SW480 (cell line): ENCODE measurements around the gene GATD1.

Source experiments
- DNase-seq: peaks from one replicate; pipeline ENCODE4 v3.0.0-alpha.2; 2016; ENCODE audit warnings: low spot score

GATD1 gene

DNA sequence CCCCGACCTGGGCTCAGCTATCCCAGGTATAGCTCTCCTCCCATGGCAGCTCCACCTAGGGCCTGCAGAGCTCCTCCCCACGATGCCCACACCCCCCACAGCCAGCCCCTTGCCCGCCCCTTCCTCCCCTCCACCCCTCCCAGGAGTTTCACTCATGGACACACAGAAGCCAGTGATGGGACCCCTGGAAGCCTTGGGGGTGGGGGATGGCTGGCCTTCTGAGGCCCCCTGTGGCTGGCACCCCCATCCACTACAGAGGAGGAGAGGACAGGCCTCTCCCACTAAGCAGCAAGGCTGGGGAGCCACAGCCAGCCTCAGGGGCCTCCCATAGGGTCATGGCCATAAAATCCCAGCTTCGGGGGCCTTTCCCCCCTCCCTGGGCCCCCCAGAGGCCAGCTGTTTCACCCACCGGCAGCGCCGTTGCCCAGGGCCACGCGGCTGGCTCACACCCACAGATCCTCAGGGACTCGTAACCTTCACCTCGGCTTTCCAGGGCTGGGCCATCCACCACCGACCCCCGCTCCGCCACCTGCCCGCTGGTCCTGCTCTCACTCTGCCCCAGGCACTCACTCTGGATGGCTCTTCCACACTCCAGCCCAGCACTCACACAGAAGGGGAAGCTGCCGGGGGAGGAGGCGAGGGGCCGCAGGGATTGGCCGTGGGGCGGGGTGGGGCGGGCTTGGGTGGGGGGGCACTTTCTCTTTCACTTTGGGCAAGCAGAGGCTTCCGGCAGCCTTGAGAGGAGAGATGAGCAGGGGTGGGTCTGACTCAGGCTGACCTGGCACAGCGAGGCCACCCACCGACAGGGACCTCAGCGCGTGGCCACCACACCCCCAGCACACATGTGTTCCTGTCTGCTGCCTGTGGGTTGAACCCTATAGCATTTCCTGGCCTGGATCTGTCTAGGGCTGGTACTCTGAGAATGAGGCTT is 18.6 kb upstream of the GATD1 start:
- DNase-seq: peak; percentile 86

DNA sequence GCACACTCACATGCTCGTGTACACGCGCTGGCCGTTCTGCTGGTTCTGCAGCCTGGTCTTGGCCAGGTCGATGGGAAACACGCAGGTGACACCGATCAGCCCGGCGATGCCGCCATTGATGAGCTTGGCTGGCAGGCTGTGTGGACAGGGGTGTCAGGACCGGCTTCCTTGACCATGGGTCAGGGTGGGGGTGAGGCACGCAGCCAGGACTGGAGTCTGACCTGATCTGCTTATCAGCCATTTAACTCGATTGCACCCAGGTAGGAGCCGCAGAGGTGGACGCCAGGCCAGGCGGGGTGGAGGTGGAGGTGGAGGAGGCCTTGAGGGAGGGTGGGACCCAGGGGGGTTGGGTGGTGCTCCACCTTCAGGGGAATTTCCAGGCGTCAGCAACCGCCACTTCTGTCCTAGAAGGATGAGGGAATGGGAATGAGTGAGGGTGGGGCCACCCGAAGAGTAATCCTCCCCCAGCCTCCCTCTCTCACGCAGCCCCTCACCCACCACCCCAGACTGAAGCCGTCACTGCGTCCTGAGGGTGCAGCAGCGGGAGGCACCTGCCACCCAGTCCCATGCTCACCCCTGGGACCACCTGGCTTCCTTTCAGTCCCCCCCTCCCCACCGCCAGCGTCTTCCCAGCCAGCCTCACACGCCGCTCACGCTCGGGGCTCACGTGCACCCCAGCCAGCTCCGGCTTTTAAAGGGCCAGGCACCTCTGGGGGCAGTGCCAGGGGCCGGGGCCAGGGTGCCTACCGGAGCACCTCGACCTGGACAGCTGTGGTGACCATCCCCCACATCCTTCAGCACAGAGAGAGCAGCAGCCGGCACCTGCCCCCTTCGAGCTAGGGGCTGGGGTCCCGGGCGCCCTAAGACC is 17.7 kb upstream of the GATD1 start:
- no peak for DNase-seq

DNA sequence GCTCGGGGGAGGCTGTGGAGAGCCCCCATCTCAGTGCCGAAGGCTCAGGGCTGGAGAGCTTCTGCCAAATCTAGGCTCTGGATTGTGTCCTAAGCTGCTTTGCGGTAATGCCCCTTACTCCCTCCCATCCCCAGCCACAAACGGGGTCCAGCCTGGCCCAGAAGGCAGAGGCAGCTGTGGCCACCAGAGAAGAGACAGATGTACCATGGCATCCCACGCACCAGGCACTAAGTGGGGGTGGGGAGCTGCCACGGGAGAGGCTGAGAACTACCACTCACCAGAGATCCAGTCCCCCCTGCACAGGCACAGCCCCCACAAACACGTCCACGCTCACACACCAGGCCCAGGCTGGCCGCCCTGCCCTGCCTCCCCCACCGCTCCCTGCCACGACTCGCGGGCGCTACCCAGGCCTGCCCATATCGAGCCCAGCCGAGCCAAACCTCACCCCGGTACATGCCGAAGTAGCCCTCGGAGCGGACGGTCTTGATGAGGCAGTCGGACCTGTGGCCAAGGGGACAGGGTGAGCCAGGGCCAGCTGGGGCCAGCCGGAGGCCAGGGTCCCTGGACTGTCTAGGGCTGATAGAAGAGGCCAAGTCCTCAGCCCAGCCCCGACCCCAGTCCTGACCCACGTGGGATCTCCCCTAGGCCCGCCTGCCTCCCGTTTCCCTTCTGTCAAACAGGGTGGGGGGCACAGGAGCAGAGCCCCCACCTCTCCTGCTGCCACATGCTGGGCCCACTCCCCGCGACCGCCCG is 16.9 kb upstream of the GATD1 start:
- no peak for DNase-seq

- DNase-seq: no peak
Measured at GRCh38 chr11:793556-793955, 16.3 kb upstream of the GATD1 start.

GRCh38 chr11:792873-793272 is 15.6 kb upstream of the GATD1 start:
- no peak for DNase-seq

DNA sequence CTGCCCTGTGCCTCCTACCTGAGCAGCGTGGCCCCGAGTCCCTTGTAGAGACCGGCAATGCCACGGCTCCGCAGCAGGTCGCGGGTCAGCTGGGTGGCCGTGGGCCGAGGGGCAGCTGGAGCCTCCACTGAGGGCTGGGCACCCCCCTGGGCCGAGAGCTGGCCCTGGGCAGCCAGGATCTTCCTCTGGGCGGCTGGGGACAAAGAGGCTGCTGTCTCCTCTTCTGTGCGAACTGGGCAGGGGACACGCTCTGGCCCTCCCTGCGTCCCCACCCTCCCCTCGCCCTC is 15.2 kb upstream of the GATD1 start:
- DNase-seq: no peak

GRCh38 chr11:791658-792534 is 14.6 kb upstream of the GATD1 start:
- DNase-seq: no peak

DNA sequence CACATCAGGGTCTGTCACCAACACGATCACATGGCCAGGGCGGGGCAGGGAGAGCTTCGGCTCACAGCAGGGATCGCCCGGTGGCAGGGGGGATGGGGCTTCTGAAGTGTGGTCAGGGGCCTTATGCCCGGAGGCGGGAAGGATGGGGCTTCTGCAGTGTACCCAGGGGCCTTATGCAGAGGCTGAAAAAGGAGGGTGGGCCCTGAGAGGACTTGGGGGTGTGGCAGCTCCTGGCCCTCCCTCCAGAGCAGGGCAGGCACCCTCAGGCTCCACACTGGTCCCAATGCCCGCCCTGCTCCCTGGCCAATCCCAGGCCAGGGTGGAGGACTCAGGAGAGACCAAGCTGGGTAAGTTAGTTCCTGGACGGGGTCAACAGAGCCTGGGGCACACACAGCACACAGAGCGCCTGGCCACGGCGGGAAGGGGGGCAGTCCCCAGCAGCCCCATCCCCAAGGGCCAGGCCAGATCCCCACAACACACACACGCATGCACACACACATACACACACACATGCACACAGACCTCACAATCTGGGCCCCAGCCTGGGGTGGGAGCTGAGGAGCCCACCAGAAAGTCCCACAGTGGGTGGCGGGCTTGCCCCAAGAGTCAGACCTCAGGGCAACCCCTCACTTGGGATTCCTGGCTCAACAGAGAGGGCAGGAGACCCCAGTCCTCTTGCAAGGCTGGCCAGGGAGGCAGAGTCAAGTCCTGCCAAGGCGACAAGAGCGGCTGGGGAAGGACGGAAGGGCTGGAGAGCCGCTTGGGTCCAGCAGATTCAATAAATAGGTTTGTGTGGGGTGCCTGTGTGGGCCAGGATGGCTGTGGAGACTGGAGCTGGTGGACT is 13.7 kb upstream of the GATD1 start:
- peak; percentile 46 for DNase-seq

DNA sequence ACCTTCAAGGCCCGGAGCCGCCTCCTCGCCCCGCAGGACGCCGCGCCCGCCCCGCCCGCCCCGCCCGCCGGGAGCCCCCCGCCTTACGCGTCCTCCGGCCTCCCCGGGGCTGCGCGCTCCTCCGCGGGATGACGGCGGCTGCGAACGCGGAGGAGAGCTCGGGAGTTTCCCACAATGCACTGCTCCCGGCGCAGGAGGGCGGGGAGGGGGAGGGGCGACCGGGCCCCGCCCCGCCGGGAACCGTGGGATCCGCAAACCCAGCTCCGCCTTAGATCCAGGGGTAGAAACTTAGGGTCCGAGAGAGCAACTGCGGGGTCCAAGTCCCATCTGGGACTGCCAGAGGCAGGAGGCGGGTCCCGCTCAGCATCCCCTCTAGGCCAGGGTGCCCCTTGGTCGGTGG is 12.7 kb upstream of the GATD1 start, which contains the start of gene CEND1:
CEND1 (minus strand) TSS at position 148 of the 400 bp plus-strand sequence. CDS start 1,514 bp downstream, outside the sequence.
- no peak for DNase-seq

GRCh38 chr11:788953-789940 is 12.0 kb upstream of the GATD1 start:
- no peak for DNase-seq

DNA sequence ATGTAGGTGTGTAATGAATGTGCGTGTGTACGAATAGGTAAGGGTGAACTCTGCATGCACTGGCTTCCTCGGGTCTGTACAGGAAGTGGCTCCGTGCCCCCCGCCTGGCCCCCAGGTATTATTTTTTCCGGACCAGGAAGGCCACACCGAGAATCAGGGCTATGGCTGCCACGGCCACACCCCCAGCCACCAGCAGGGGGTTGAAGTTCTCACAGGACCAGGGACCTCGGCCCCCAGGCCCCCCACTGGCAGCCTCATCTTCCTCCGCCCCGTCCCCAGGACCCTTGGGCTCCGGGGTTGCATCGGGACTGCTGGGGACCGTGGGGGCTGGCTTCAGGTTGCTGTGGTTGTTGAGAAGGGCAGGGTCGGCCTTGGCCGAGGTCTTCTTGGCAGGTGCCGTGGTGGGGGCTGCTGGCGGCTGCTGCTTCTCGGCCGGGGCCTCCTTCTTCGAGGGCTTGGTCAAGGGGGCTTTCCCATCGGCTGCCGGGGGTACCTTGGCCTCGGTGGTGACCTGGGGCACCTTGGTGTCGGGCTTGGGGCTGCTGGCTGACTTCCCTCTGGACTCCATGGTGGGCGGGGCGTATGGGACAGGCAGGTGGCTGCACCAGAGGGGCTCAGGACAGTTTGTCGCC is 10.8 kb upstream of the GATD1 start:
- DNase-seq: no peak

DNA sequence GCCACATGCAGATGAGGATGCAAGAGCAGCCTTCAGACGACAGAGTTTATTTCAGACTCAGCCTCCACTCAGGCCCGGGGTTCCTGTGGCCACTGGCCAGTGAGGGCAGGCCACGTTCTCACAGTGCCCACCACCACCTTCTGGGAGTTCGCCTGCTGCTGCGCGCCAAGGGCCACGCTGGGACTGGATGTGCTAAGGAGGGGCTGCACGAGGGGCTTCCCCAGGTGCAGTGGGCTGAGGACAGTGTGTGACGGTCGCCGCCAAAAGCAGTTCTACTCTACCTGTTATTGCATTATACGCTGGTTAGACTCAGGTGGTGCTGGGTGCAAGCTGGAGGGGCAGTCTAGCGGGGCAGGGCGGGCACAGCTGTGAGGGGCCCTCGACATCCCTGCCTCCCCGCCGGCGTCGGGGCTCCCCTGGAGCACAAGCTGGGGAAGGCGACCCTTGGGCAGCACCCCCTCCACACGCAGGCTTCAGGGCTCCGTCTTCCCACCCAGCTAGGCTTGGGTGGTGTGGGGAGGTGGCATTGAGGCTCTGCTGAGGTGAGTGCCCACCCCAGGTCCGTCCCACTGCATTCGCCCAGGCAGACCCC is 9.9 kb upstream of the GATD1 start:
- no peak for DNase-seq

GRCh38 chr11:786235-787083 is 9.2 kb upstream of the GATD1 start:
- DNase-seq: no peak

DNA sequence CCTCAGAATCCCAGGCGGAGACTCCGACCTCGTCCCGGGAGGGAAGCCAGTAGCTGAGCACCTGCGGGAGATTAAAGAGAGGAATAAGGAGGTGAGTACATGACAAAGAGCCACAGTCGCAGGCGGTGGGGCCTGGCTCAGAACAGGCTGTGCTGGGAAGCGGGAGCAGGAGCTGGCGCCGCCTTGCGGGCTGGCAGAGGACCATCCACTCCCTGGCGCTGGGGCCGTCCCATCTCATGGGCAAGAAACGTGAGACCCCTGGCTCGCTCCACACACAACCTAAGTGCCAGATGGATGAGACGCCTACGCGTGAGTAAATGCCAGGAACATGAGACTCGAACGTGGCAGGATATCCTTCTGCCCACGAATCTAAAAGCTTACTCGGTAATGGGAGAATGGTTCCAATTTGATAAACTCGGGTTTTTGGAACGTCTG is 6.3 kb upstream of the GATD1 start:
- no peak for DNase-seq

DNA sequence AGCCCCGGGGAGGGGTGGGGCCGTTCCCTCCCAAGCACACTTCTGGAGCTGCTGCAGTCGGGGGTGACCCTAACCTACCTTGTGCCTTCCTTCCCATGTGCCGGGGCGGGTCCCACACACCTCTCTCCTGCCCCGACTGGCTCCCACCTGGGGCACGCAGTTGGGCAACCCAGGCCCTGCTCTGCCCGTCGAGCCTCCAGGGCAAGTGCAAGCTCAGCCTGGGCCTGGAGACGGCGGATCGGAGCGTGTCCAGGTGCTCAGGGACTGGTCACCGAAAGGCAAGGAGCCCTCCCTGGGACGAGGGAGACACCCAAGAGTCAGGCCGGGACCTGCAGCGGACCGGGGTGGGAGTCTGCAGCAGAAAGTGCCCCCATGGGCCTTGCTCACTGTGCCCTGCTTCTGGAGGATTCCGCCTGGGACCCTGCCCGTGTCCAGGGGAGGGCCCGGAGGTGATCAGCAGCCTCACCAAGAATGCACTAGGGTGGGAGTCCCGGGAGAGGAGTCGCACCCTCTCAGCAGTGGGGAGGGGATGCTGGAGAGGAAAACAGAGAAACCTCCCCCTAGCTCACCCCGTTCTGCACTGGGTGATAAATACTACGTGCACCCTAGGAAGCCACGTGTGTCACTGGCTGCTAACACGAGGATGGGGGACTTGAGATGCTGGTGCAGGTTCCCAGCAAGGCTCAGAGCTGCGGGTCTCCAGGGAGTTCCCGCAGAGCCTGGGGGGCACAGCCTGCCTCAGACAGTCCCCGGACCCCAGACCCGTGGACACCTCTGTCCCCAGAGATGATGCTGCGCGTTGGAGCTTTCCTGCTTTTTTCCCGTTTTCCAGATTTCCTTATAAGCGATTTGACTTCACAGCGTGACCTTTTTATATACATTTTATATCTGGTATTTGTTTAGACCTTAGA is 5.2 kb upstream of the GATD1 start:
- DNase-seq: no peak

- no peak for DNase-seq
Measured at GRCh38 chr11:779955-780532, 2.8 kb upstream of the GATD1 start.
